HepG2 (cell line): Measurements from ENCODE around the gene SYNJ2.

ENCODE experiments used
- CTCF ChIP-seq: sonication (generic); formaldehyde crosslinking; IDR thresholded peaks from 2 replicates; pipeline ENCODE4 v1.5.0; 2020; ENCODE audit warnings: mild to moderate bottlenecking, missing genetic modification reagents, moderate library complexity
- EP300 ChIP-seq, 3 experiments: sonication (generic) in 1 of 3; formaldehyde crosslinking in 1 of 3; IDR thresholded peaks; 2 replicates each; pipeline versions ENCODE4 v1.5.1 to v1.6.1; 2011 to 2020; ENCODE audit warnings: low read depth in 2 of 3, low read length in 2 of 3, borderline replicate concordance in 1 of 3, improper control_type of control experiment in 1 of 3, mild to moderate bottlenecking in 1 of 3, missing genetic modification reagents in 1 of 3, moderate library complexity in 1 of 3
- FOXP4 ChIP-seq: sonication (generic); formaldehyde crosslinking; IDR thresholded peaks from 2 replicates; pipeline ENCODE4 v1.4.0; 2020; ENCODE audit warnings: missing genetic modification reagents
- RAD21 ChIP-seq: fragments of 450-650 bp; formaldehyde crosslinking; IDR thresholded peaks from 2 replicates; pipeline ENCODE4 v1.5.0; 2020; ENCODE audit warnings: mild to moderate bottlenecking
- REL ChIP-seq: sonication (generic); formaldehyde crosslinking; conservative IDR thresholded peaks from 2 replicates; pipeline ENCODE4 v1.8.0; 2022; ENCODE audit warnings: mild to moderate bottlenecking, missing genetic modification reagents, moderate library complexity
- ZFP41 ChIP-seq: sonication (generic); formaldehyde crosslinking; IDR thresholded peaks from 2 replicates; pipeline ENCODE4 v1.4.0; 2020; ENCODE audit warnings: mild to moderate bottlenecking, missing genetic modification reagents, borderline replicate concordance

- TF ChIP-seq ZFP41 (CRISPR knock-in tag) (no peak), CTCF (CRISPR knock-in tag) (no peak), REL (no peak), FOXP4 (no peak), EP300 (IDR thresholded peaks at IDR 0.05; ENCODE audit: low read depth in 2 of 2, low read length in 2 of 2) (no peak), EP300 (CRISPR knock-in tag; IDR thresholded peaks at IDR 0.05; ENCODE audit: borderline replicate concordance) (no peak; the same call in 1 of the 2 replicates), RAD21 (CRISPR knock-in tag) (no peak)
These were observed 19.1 kb downstream of the SYNJ2 start for GRCh38 chr6:158000530-158001307.
